Neural crest cell (in vitro differentiated cells): ENCODE data around the gene RCAN3. TPM values are rescaled to one million over a fixed set of nuclear protein-coding genes. Genes with fewer than 3 reads are reported as not detected.
A peak's percentile ranks its signal among the peaks of the same experiment; 100 is the strongest.

Experiments used
- DNase-seq: peaks from one replicate; pipeline ENCODE4 v3.0.0; 2021; ENCODE audit warnings: low read depth, mixed read lengths, low spot score
- H3K27ac Mint-ChIP-seq: one replicate; pipeline ENCODE4 v1.8.0; 2021; ENCODE audit warnings: mild to moderate bottlenecking, mixed read lengths; ENCODE audit not compliant: unreplicated experiment
- H3K27me3 Mint-ChIP-seq: 2 replicates; pipeline ENCODE4 v1.8.0; 2021; ENCODE audit warnings: low read depth, mild to moderate bottlenecking, mixed read lengths
- H3K36me3 Mint-ChIP-seq: 2 replicates; pipeline ENCODE4 v1.8.0; 2021; ENCODE audit warnings: low read depth, mild to moderate bottlenecking, mixed read lengths
- H3K4me1 Mint-ChIP-seq: 2 replicates; pipeline ENCODE4 v1.8.0; 2021; ENCODE audit warnings: mixed read lengths
- H3K4me3 Mint-ChIP-seq: one replicate; pipeline ENCODE4 v1.8.0; 2021; ENCODE audit warnings: mild to moderate bottlenecking, mixed read lengths
- H3K9me3 Mint-ChIP-seq: 2 replicates; pipeline ENCODE4 v1.8.0; 2021; ENCODE audit warnings: mixed read lengths
- total RNA-seq: library from RNA; stranded (reverse); gene quantifications from 2 replicates; pipeline ENCODE4 v1.2.1, GENCODE V29; 2021
- TF ChIP-seq, protein P1 (sequence below): fragments of 200-600 bp; sonication (generic); conservative IDR thresholded peaks from 2 replicates; pipeline ENCODE4 v1.5.0; 2021; ENCODE audit warnings: antibody characterized with exemption, mild to moderate bottlenecking

The RCAN3 gene
- total RNA-seq, 1 donor from 2014 or later, result 2.2 TPM

DNA sequence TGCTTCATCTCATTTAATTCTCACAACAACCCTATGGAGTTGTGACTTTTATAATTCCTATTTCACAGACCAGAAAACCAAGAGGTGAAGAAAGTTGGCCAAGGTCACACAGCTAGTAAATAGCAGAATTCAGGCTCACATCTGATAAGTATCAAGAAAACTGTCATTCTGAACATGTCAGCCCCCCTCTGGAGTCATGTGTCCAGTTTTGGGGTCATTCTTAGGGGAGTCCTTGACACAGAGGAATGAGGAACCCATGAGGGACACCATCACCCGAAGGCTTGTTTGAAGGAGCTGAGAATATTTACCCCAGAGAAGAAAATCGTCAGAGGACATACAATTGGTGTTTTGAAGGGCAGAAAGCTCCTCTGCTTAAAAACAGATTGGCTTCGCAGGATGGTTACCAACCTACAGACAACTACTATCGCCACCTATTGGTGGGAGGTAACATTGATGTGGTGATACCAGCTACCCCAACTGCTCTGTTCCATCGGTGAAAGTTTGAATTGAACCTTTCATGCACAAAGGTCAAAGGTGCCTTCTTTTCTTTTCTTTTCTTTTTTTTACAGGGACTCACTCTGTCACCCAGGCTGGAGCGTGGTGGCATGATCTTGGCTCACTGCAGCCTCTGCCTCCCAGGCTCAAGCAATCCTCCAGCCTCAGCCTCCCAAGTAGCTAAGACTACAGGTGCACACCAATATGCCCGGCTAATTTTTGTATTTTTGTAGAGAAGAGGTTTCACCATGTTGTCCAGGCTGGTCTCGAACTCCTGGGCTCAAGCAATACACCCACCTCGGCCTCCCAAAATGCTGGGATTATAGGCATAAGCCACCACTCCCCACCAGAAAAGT lies 84.6 kb downstream of the RCAN3 start:
- Mint-ChIP-seq H3K36me3 (no peaks in the 10 kb centered on the region), H3K9me3 (no peaks in the 10 kb centered on the region), H3K27ac (no peak overlapping the region), H3K4me1 (peaks cover 16% of the 10 kb centered on the region), H3K27me3 (peaks cover 59% of the 10 kb centered on the region), H3K4me3 (no peak overlapping the region)
- TF ChIP-seq, protein P1, sequence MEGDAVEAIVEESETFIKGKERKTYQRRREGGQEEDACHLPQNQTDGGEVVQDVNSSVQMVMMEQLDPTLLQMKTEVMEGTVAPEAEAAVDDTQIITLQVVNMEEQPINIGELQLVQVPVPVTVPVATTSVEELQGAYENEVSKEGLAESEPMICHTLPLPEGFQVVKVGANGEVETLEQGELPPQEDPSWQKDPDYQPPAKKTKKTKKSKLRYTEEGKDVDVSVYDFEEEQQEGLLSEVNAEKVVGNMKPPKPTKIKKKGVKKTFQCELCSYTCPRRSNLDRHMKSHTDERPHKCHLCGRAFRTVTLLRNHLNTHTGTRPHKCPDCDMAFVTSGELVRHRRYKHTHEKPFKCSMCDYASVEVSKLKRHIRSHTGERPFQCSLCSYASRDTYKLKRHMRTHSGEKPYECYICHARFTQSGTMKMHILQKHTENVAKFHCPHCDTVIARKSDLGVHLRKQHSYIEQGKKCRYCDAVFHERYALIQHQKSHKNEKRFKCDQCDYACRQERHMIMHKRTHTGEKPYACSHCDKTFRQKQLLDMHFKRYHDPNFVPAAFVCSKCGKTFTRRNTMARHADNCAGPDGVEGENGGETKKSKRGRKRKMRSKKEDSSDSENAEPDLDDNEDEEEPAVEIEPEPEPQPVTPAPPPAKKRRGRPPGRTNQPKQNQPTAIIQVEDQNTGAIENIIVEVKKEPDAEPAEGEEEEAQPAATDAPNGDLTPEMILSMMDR, result peak; percentile 77
- DNase-seq, result peak; percentile 27

DNA sequence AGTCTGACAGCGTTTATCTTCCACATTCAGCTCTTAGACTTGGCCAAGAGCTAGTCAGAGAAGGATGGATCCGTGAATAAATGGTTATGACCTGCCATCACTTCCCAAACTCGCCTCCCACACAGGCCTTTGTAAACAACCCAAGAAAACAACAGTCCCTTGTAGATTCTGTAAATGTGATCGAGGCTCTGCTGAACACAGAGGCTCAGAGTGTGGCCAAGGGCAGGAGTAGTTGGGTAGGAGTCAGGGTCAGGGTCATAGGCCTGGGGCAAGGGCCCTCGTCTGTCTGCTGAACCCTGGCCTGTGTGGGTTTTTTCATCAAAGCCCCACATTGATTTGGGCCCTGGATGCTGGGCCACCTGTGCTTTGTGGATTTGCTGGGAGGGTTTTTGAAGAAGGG lies 85.9 kb downstream of the RCAN3 start:
- peaks cover 16% of the 10 kb centered on the region for H3K4me1 Mint-ChIP-seq
- TF ChIP-seq, protein P1, result no peak
- H3K36me3 Mint-ChIP-seq, result no peaks in the 10 kb centered on the region
- no peaks in the 10 kb centered on the region for H3K9me3 Mint-ChIP-seq
- no peak overlapping the region for H3K4me3 Mint-ChIP-seq
- H3K27ac Mint-ChIP-seq, result no peak overlapping the region
- DNase-seq, result peak; percentile 12
- peaks cover 53% of the 10 kb centered on the region for H3K27me3 Mint-ChIP-seq

DNA sequence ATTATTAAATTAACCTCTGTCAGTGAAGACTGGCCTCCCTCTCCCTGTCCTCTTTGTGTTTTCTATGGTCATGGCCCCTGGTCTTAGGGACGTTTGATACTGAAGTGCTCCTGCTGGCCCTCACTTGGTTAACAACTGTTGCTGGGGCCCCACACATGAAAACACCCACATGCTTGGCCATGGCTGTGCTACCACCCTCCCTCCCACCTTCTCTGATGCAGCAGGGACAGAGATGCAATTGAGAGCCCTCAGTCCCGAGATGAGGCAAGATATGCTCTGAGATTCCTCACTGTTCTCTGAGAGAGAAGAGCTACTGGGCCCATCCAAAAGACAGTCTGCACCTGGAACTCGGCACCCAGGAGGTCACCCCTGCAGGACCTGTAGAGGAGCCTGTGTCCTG lies 86.6 kb downstream of the RCAN3 start:
- peak overlapping the region; percentile 27 for H3K27ac Mint-ChIP-seq

More for the DNA sequence above, 86.6 kb downstream of the RCAN3 start:
- Mint-ChIP-seq H3K9me3 (no peaks in the 10 kb centered on the region), H3K36me3 (no peaks in the 10 kb centered on the region), H3K4me1 (peaks cover 16% of the 10 kb centered on the region), H3K4me3 (no peak overlapping the region), H3K27me3 (peaks cover 50% of the 10 kb centered on the region)
- TF ChIP-seq, protein P1, result no peak
- no peak for DNase-seq

Other genes starting within 250 kb of the RCAN3 start
- gene GRHL3, start 183.5 kb upstream of the RCAN3 start, total RNA-seq, result 0.12 TPM in 1 of 2 replicates, not detected in the other
- gene STPG1, start 89.1 kb upstream of the RCAN3 start, total RNA-seq, result 6.6 and 7.7 TPM in 2 replicates
- gene NIPAL3, start 87.0 kb upstream of the RCAN3 start, total RNA-seq, result 2.4 and 3.0 TPM in 2 replicates
- gene NCMAP, start 53.3 kb downstream of the RCAN3 start, total RNA-seq, result not detected in 2 replicates
- gene SRRM1, start 140.5 kb downstream of the RCAN3 start, total RNA-seq, result 217 and 229 TPM in 2 replicates
- gene CLIC4, start 242.6 kb downstream of the RCAN3 start, total RNA-seq, result 123 and 126 TPM in 2 replicates